ENCODE data around the gene NSD2.

- TF ChIP-seq POLR2A (IDR thresholded peaks at IDR 0.05) = no peak
- TF ChIP-seq, protein P1, sequence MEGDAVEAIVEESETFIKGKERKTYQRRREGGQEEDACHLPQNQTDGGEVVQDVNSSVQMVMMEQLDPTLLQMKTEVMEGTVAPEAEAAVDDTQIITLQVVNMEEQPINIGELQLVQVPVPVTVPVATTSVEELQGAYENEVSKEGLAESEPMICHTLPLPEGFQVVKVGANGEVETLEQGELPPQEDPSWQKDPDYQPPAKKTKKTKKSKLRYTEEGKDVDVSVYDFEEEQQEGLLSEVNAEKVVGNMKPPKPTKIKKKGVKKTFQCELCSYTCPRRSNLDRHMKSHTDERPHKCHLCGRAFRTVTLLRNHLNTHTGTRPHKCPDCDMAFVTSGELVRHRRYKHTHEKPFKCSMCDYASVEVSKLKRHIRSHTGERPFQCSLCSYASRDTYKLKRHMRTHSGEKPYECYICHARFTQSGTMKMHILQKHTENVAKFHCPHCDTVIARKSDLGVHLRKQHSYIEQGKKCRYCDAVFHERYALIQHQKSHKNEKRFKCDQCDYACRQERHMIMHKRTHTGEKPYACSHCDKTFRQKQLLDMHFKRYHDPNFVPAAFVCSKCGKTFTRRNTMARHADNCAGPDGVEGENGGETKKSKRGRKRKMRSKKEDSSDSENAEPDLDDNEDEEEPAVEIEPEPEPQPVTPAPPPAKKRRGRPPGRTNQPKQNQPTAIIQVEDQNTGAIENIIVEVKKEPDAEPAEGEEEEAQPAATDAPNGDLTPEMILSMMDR (IDR thresholded peaks at IDR 0.05) = no peak
These were observed 48.3 kb upstream of the NSD2 start for GRCh38 chr4:1822568-1823544.
